Progenitor cell of endocrine pancreas (in vitro differentiated cells): Measurements from ENCODE around the gene TPP2. TPM values are rescaled to one million over a fixed set of nuclear protein-coding genes. Genes with fewer than 3 reads are reported as not detected.

Experiments
- DNase-seq: peaks from one replicate; pipeline ENCODE4 v3.0.0; 2021; ENCODE audit warnings: low spot score; ENCODE audit not compliant: unreplicated experiment
- H3K27ac Mint-ChIP-seq: 2 replicates; pipeline ENCODE4 v1.8.0; 2021; ENCODE audit warnings: mild to moderate bottlenecking, moderate library complexity, mixed read lengths
- H3K27me3 Mint-ChIP-seq: 2 replicates; pipeline ENCODE4 v1.8.0; 2021; ENCODE audit warnings: mixed read lengths
- H3K36me3 Mint-ChIP-seq: 2 replicates; pipeline ENCODE4 v1.8.0; 2022; ENCODE audit warnings: mixed read lengths; ENCODE audit not compliant: insufficient read depth
- H3K4me1 Mint-ChIP-seq: 2 replicates; pipeline ENCODE4 v1.8.0; 2021; ENCODE audit warnings: low read depth, mixed read lengths
- H3K4me3 Mint-ChIP-seq: 2 replicates; pipeline ENCODE4 v1.8.0; 2021; ENCODE audit warnings: low read depth, mild to moderate bottlenecking, moderate library complexity, mixed read lengths
- H3K9me3 Mint-ChIP-seq: 2 replicates; pipeline ENCODE4 v1.8.0; 2021; ENCODE audit warnings: low read depth, mixed read lengths
- CTCF ChIP-seq: fragments of 200-600 bp; sonication (generic); IDR thresholded peaks from one replicate; pipeline ENCODE4 v1.5.0; 2021; ENCODE audit warnings: antibody characterized with exemption, mild to moderate bottlenecking; ENCODE audit not compliant: unreplicated experiment
- total RNA-seq: library from RNA; stranded (reverse); gene quantifications from 2 replicates; pipeline ENCODE4 v1.2.1, GENCODE V29; 2021

TPP2 gene
- total RNA-seq, 1 donor from 2014 or later: 52.9 TPM

GRCh38 chr13:102620516-102620915 lies 23.7 kb downstream of the TPP2 start:
- H3K4me3 Mint-ChIP-seq: no peak overlapping the region
- no peak overlapping the region for H3K27ac Mint-ChIP-seq
- no peaks in the 10 kb centered on the region for H3K9me3 Mint-ChIP-seq
- H3K4me1 Mint-ChIP-seq: no peaks in the 10 kb centered on the region
- no peaks in the 10 kb centered on the region for H3K27me3 Mint-ChIP-seq
- no peak for TF ChIP-seq CTCF
- H3K36me3 Mint-ChIP-seq: peaks cover 18% of the 10 kb centered on the region
- DNase-seq: no peak

GRCh38 chr13:102626928-102627327 lies 30.1 kb downstream of the TPP2 start:
- Mint-ChIP-seq H3K27me3 (no peaks in the 10 kb centered on the region), H3K4me3 (no peak overlapping the region), H3K4me1 (no peaks in the 10 kb centered on the region), H3K9me3 (no peaks in the 10 kb centered on the region), H3K27ac (no peak overlapping the region), H3K36me3 (peaks cover 19% of the 10 kb centered on the region)
- no peak for DNase-seq
- no peak for TF ChIP-seq CTCF

GRCh38 chr13:102628559-102628958 lies 31.8 kb downstream of the TPP2 start:
- Mint-ChIP-seq H3K27me3 (no peaks in the 10 kb centered on the region), H3K4me1 (no peaks in the 10 kb centered on the region), H3K4me3 (no peak overlapping the region), H3K9me3 (no peaks in the 10 kb centered on the region), H3K36me3 (peaks cover 18% of the 10 kb centered on the region), H3K27ac (no peak overlapping the region)
- DNase-seq: no peak
- TF ChIP-seq CTCF: no peak

- no peak for TF ChIP-seq CTCF
These were observed 34.4 kb downstream of the TPP2 start for GRCh38 chr13:102631198-102631597.

GRCh38 chr13:102638741-102639140 lies 42.0 kb downstream of the TPP2 start:
- H3K4me1 Mint-ChIP-seq: no peaks in the 10 kb centered on the region
- no peaks in the 10 kb centered on the region for H3K9me3 Mint-ChIP-seq
- DNase-seq: no peak
- no peak for TF ChIP-seq CTCF
- H3K36me3 Mint-ChIP-seq: peaks cover 25% of the 10 kb centered on the region
- no peak overlapping the region for H3K4me3 Mint-ChIP-seq
- no peaks in the 10 kb centered on the region for H3K27me3 Mint-ChIP-seq
- no peak overlapping the region for H3K27ac Mint-ChIP-seq

More at GRCh38 chr13:102631198-102631597, 34.4 kb downstream of the TPP2 start:
- Mint-ChIP-seq H3K27me3 (no peaks in the 10 kb centered on the region), H3K27ac (no peak overlapping the region), H3K4me1 (no peaks in the 10 kb centered on the region), H3K36me3 (peaks cover 17% of the 10 kb centered on the region), H3K4me3 (no peak overlapping the region), H3K9me3 (no peaks in the 10 kb centered on the region)
- no peak for DNase-seq
